Naive thymus-derived CD8-positive, alpha-beta T cell (primary cell): Measurements from ENCODE around the gene LRRC55. TPM values are rescaled to one million over a fixed set of nuclear protein-coding genes. Genes with fewer than 3 reads are reported as not detected.

ENCODE experiments used
- ATAC-seq, 2 donors: fragments of 150-1000 bp; cut with Tn5 transposase in 1 of 2; sonication (Bioruptor Pico), chemical (Tn5 transposase) in 1 of 2; 1 replicate in 1 of 2; 2 replicates in 1 of 2; pipeline ENCODE4 v1.10.0; 2021; ENCODE audit warnings: mild to moderate bottlenecking in 2 of 2, moderate library complexity in 2 of 2
- POLR2A ChIA-PET: fragments of 350-600 bp; sonication (Branson Sonifier 250); formaldehyde crosslinking; loops from one replicate; lab custom pipeline; 2021; ENCODE audit warnings: antibody characterized with exemption; lab: Charles Lee
- DNase-seq, 10 donors: peaks; one replicate each; pipeline versions ENCODE4 v3.0.0 to v3.0.0-alpha.2; 2020 to 2022
- H3K27ac Mint-ChIP-seq, 10 donors: one replicate each; pipeline ENCODE4 v1.8.0; 2020 to 2022; ENCODE audit warnings: mild to moderate bottlenecking in 10 of 10, mixed read lengths in 10 of 10, moderate library complexity in 4 of 10, inconsistent platforms in 1 of 10
- H3K27me3 Mint-ChIP-seq, 5 donors: one replicate each; pipeline ENCODE4 v1.8.0; 2021 to 2022; ENCODE audit warnings: mixed read lengths in 5 of 5
- H3K36me3 Mint-ChIP-seq, 3 donors: one replicate each; pipeline ENCODE4 v1.8.0; 2020 to 2022; ENCODE audit warnings: mixed read lengths in 3 of 3, mild to moderate bottlenecking in 2 of 3, inconsistent platforms in 1 of 3
- H3K4me1 Mint-ChIP-seq, 4 donors: one replicate each; pipeline ENCODE4 v1.8.0; 2021 to 2022; ENCODE audit warnings: mixed read lengths in 4 of 4
- H3K4me3 Mint-ChIP-seq, 10 donors: one replicate each; pipeline ENCODE4 v1.8.0; 2020 to 2022; ENCODE audit warnings: mild to moderate bottlenecking in 10 of 10, mixed read lengths in 10 of 10, moderate library complexity in 6 of 10, inconsistent platforms in 1 of 10
- H3K9me3 Mint-ChIP-seq, 9 donors: one replicate each; pipeline ENCODE4 v1.8.0; 2020 to 2022; ENCODE audit warnings: mixed read lengths in 9 of 9, mild to moderate bottlenecking in 3 of 9, inconsistent platforms in 1 of 9, moderate library complexity in 1 of 9
- polyA plus RNA-seq, 3 donors: library from polyadenylated mRNA; unstranded; fragments of 300-500 nt; fragmentation: Illumina TruSeq; gene quantifications; one replicate each; pipeline ENCODE4 v1.2.3, GENCODE V29; 2021
- total RNA-seq, 8 experiments: library from RNA in 2 of 8; stranded (reverse) in 2 of 8; gene quantifications; one replicate each; pipeline ENCODE4 v1.2.3 and lab custom pipeline; 2021 to 2026

Gene LRRC55
- total and polyA plus RNA-seq, 5 experiments from 2014 or later = not detected

DNA sequence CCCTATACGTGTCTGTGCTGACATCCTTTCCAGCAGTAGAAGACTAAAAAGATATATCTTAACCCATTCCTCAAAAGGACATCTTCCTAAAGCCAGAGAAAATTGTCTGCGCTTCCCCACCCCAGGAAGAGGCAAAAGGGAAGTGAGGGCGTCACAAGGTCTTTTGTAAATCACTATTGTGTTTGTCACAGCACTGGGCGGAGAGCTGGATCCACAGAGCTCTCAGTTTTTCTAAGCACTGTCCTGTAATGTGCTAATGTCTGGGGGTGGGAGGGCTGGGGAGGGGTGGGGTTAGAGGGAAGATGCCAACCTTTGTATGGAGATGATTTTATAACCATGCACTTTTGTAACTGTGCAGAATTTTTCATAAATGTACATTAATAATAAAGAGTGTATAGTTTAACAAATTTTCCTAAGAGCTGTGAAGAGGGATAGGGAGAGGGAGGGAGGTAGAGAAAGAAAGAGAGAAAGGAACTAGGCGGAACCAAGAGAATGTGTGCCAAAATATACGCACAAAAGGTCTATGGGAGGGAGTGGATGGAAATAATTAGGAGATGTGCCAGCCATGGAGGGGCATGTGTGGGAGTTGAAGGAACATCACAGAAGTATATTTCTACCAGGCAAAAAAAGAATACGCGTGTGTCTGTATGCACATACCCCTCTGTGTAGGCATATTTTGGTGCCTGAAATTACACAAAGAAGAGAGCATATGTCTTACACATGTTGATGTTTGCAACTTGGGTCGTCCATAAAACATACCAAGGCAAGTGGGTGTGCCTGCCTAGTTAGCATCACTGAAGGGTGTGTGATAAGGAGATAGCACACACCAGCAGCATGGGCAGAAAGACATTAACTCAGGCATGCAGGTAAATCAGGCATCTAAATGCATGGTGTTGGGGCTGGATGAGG is 9.8 kb downstream of the LRRC55 start:
- Mint-ChIP-seq H3K4me1 (no peaks in the 10 kb centered on the region), H3K27me3 (peaks cover 8 to 66% (median 27%) of the 10 kb centered on the region in 5 donors), H3K27ac (no peak overlapping the region), H3K36me3 (no peaks in the 10 kb centered on the region), H3K9me3 (peaks cover 0 to 7% (median 0%) of the 10 kb centered on the region in 9 donors), H3K4me3 (no peak overlapping the region)
- POLR2A ChIA-PET = no interaction called here
- ATAC-seq (no peak), DNase-seq (no peak)

DNA sequence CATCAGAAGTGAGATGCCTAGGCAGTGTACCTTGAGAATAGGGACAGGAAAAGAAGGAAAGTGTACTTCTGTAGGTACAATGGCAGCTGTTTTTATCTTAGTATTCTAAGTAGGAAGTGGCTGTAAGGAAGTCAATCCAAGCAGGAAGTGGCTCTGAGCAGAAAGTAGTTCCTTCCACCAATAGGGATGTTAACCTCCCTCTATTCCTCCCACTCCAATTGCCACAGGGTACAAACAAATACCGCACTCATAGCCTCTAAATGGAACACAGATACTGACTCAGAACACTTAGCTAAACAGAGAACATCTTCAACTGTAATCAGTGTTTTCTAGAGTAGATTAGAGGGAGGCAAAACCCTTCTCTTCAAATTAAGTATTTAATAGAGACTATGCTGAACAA is 10.6 kb downstream of the LRRC55 start:
- Mint-ChIP-seq H3K4me3 (no peak overlapping the region), H3K4me1 (no peaks in the 10 kb centered on the region), H3K27ac (no peak overlapping the region), H3K9me3 (peaks cover 0 to 4% (median 0%) of the 10 kb centered on the region in 9 donors), H3K27me3 (peaks cover 8 to 63% (median 26%) of the 10 kb centered on the region in 5 donors), H3K36me3 (no peaks in the 10 kb centered on the region)
- ATAC-seq = no peak
- POLR2A ChIA-PET = no interaction called here
- DNase-seq = no peak

DNA sequence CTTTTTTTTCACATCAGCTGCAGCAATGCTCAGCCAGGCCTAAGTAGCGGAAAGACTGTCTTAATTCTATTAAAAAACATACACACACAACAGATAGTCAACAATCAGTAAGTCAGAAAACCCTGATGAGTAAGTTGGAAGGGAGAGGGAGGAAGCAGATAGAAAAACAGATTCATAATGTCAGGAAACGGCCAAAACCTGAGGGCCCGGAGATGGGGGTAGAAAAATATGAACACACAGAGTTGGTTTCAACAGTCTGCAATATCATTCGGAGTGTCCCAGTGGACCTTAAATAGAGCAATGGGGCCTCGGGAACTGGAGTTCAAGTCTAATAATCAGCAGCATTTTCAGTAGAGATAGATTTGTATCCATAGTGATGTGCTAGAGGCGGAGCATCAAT is 14.8 kb downstream of the LRRC55 start:
- DNase-seq (no peak), ATAC-seq (no peak)
- H3K9me3 Mint-ChIP-seq = peaks cover 0 to 3% (median 0%) of the 10 kb centered on the region in 9 donors
- POLR2A ChIA-PET = no interaction called here
- no peak overlapping the region for H3K27ac Mint-ChIP-seq
- no peak overlapping the region for H3K4me3 Mint-ChIP-seq
- peaks cover 9 to 31% (median 13%) of the 10 kb centered on the region in 5 donors for H3K27me3 Mint-ChIP-seq
- H3K36me3 Mint-ChIP-seq = no peaks in the 10 kb centered on the region
- no peaks in the 10 kb centered on the region for H3K4me1 Mint-ChIP-seq

DNA sequence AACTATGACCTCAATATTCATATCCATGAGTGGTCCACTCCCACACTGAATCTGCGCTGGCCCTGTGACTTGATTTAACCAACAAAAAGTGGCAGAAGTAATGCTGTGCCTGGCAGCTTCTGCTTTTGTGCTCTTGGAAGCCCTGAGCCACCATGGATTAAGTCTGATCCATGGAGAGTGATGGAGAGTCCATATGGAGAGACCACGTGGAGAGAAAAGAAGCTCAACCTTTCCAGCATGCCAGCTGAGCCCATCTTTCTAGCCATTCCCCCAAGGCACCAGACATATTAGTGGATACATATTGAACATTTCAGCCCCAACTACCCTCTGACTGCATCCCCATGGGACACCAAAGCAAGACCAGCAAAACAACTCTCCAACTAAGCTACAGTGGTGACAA is 16.0 kb downstream of the LRRC55 start:
- H3K27me3 Mint-ChIP-seq = peaks cover 10 to 25% (median 13%) of the 10 kb centered on the region in 5 donors
- peaks cover 0 to 3% (median 0%) of the 10 kb centered on the region in 9 donors for H3K9me3 Mint-ChIP-seq
- H3K27ac Mint-ChIP-seq = no peak overlapping the region
- H3K4me3 Mint-ChIP-seq = no peak overlapping the region
- H3K36me3 Mint-ChIP-seq = no peaks in the 10 kb centered on the region
- DNase-seq = no peak
- no peaks in the 10 kb centered on the region for H3K4me1 Mint-ChIP-seq
- ATAC-seq = no peak
- POLR2A ChIA-PET = no interaction called here

DNA sequence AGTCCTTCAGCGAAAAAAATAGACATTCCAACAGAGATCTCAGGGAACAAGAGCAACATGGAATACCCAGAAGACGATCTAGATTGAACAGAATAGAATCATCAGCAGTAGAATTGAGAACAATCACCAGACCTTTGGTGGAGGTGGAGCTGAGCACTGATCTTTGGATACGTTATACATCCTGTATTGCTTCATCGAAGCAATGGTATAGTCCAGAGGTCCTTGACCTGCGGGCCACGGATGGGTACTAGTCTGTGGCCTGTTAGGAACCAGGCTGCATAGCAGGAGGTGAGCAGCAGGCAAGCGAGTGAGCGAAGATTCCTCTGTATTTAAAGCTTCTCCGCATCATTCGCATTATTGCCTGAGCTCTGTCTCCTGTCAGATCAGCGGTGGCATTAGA is 17.6 kb downstream of the LRRC55 start:
- no peak overlapping the region for H3K4me3 Mint-ChIP-seq
- ATAC-seq = no peak
- no peak overlapping the region for H3K27ac Mint-ChIP-seq
- no peak for DNase-seq
- H3K27me3 Mint-ChIP-seq = peaks cover 9 to 26% (median 12%) of the 10 kb centered on the region in 5 donors
- POLR2A ChIA-PET = no interaction called here
- H3K9me3 Mint-ChIP-seq = no peaks in the 10 kb centered on the region
- no peaks in the 10 kb centered on the region for H3K36me3 Mint-ChIP-seq
- H3K4me1 Mint-ChIP-seq = no peaks in the 10 kb centered on the region

DNA sequence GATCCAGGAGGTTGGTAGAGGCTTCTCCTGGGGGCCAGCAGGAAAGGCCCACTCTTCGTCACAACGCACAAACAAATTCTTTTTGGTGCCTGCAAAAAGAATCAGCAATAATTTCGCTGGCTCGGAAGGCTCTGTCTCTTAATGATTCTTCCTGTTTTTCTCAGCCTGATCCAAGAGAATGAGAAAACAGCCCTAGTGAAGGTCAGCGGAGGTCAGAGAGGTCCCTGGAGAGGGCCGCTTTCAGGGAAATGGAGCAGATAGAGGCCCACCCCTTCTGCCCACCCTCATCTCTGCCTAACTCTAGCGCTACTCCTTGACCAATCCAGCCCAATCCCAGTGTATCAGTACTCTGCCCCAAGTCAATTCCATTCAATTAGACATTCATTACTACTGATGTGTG is 19.2 kb downstream of the LRRC55 start:
- ATAC-seq = no peak
- no peak for DNase-seq
- Mint-ChIP-seq H3K36me3 (no peaks in the 10 kb centered on the region), H3K27ac (no peak overlapping the region), H3K4me3 (no peak overlapping the region), H3K27me3 (peaks cover 9 to 27% (median 16%) of the 10 kb centered on the region in 5 donors), H3K4me1 (no peaks in the 10 kb centered on the region), H3K9me3 (no peaks in the 10 kb centered on the region)
- POLR2A ChIA-PET = no interaction called here

DNA sequence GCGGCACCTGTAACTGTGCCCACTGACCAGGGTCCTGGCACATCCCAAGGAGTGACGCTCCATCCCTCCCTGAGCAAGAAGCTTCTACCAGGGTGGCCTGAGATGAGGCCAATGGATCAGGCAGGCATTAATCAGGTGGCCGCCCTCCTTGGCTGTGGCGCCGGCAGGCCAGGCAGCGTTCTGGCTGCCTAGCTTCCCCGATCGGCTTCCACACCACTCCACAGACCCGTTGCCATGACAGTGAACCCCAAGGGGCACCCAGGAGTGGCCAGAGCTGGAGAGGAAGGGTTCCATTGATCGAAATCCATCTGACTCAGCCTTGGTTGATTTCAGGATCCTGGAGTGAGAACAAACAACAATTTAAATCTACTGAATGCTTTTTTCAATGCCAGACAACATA is 20.5 kb downstream of the LRRC55 start:
- DNase-seq (no peak), ATAC-seq (no peak)
- H3K9me3 Mint-ChIP-seq = no peaks in the 10 kb centered on the region
- POLR2A ChIA-PET = no interaction called here
- H3K27me3 Mint-ChIP-seq = peaks cover 14 to 32% (median 22%) of the 10 kb centered on the region in 5 donors
- no peak overlapping the region for H3K4me3 Mint-ChIP-seq
- no peaks in the 10 kb centered on the region for H3K36me3 Mint-ChIP-seq
- H3K27ac Mint-ChIP-seq = no peak overlapping the region
- no peaks in the 10 kb centered on the region for H3K4me1 Mint-ChIP-seq

DNA sequence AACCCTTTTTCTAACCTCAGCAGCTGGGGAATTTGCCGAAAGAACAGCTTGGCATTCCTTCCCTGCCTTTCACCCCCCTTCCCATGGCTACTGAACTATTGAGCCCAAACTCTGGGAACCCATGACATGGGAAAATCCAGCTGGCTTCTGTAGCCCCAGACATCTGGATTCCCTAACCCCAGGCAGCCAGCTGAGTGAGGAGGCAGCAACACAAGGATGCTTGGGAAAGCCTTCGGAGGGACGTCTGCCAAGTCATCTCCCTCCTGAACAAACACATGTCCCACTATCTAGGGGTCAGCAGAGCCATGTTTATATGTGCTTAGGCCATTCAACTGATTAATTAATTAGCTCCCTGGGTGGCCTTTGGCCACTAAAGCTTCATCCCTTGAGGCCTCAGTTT is 21.6 kb downstream of the LRRC55 start:
- no peaks in the 10 kb centered on the region for H3K36me3 Mint-ChIP-seq
- H3K9me3 Mint-ChIP-seq = no peaks in the 10 kb centered on the region
- H3K27me3 Mint-ChIP-seq = peaks cover 14 to 40% (median 22%) of the 10 kb centered on the region in 5 donors
- no peak overlapping the region for H3K27ac Mint-ChIP-seq
- no peak overlapping the region for H3K4me3 Mint-ChIP-seq
- ATAC-seq = no peak
- DNase-seq = no peak
- H3K4me1 Mint-ChIP-seq = no peaks in the 10 kb centered on the region
- POLR2A ChIA-PET = no interaction called here

DNA sequence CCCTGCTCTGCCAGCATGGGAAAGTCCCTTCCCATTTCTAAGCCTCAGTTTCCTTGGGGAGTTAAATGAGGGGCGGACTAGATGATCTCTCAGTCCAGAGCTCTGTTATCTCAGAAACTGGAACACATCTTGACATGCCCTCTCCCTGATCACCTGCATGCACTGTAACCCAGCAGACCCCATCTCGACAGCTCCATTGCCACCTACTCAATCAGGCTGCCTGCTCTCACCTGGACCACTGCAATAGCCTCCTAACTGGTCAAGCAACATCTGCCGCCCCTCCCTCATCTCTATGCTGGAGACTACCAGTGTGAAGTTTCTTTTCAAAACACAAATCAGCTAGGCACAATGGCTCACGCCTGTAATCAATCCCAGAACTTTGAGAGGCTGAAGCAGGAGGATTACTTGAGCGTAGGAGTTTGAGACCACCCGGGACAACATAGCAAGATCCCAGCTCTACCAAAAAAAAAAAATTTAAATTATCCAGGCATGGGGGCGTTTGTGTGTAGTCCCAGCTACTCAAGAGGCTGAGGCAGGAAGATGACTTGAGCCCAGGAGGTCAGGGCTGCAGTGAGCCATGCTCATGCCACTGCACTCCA is 22.2 kb downstream of the LRRC55 start:
- Mint-ChIP-seq H3K9me3 (no peaks in the 10 kb centered on the region), H3K27ac (no peak overlapping the region), H3K4me3 (no peak overlapping the region), H3K36me3 (no peaks in the 10 kb centered on the region), H3K27me3 (peaks cover 14 to 40% (median 22%) of the 10 kb centered on the region in 5 donors), H3K4me1 (no peaks in the 10 kb centered on the region)
- DNase-seq (no peak), ATAC-seq (no peak)
- POLR2A ChIA-PET = no interaction called here

DNA sequence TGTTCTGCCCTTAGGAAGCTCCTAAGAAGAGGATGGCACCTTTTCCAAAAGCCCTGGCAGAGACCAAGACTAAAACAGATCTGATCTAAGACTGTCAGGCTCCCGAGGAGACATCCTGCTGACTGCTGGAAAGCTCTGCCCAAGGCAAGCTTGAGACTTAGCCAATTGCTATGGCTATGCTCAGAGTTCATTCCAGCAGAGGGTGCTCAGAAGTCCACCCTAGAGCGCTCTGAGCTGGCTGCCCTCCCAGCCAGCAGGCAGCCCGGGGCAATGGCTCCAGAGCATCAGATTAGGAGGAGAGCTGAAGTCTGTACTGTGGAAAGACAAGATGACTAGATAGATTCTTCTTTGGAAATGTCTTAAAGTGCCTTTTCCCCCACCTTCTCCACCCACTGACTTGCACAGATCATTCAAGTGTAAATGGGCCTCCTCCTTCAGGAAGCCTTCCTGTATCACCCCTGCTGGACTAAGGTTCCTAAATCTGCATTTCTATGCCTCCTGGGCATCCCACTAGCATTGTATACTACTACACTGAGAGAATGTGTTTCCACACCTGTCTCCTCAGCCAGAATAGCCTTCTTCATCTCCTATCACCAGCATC is 23.4 kb downstream of the LRRC55 start:
- H3K9me3 Mint-ChIP-seq = no peaks in the 10 kb centered on the region

DNA sequence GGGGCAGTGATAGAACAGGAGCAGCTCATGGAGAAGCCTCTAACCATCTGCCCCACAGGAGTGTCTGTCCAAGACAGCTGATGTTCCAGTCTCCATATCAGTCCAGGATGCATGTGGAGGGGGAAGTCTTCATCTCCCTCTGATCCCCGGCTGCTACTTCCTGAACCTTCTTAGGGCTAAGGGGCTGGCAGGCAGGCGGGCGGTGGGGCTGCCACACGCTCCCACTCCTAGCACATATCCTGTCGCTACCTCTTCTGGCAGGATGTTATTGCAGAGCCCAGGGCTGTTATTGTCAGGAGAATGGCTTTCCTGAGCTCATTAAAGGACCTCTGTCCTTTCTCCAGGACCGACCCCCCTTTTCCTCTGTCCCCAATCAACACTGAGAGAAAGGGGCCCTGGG is 25.4 kb downstream of the LRRC55 start:
- Mint-ChIP-seq H3K27ac (no peak overlapping the region), H3K4me1 (no peaks in the 10 kb centered on the region), H3K27me3 (peaks cover 14 to 40% (median 20%) of the 10 kb centered on the region in 5 donors), H3K9me3 (no peaks in the 10 kb centered on the region), H3K4me3 (no peak overlapping the region), H3K36me3 (no peaks in the 10 kb centered on the region)
- ATAC-seq = no peak
- POLR2A ChIA-PET = no interaction called here
- DNase-seq = no peak

More for the DNA sequence above, 23.4 kb downstream of the LRRC55 start:
- DNase-seq (no peak), ATAC-seq (no peak)
- Mint-ChIP-seq H3K36me3 (no peaks in the 10 kb centered on the region), H3K4me1 (no peaks in the 10 kb centered on the region), H3K27ac (no peak overlapping the region), H3K27me3 (peaks cover 16 to 40% (median 22%) of the 10 kb centered on the region in 5 donors), H3K4me3 (no peak overlapping the region)
- POLR2A ChIA-PET = no interaction called here

DNA sequence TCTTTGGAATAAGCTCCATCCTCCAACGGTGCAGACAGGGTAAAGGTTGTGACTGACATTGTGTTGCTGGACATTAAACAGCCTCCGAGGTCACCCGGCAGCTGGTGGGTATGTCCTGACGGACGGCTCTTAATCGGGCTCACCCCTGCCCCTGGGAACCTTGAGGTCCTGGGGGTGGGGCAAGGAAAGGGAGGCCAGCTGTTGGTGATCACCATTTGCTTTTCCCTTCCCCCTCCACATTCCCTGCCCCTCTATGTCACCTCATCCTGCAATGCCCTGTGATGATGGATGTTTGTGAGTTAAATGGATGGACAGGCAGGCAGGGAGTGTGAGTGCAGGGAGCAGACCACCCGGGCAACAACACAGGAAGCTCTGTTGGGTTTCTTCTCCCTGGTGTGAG is 29.0 kb downstream of the LRRC55 start:
- Mint-ChIP-seq H3K4me3 (no peak overlapping the region), H3K27ac (no peak overlapping the region), H3K9me3 (no peaks in the 10 kb centered on the region), H3K36me3 (no peaks in the 10 kb centered on the region), H3K4me1 (no peaks in the 10 kb centered on the region), H3K27me3 (peaks cover 9 to 26% (median 12%) of the 10 kb centered on the region in 5 donors)
- POLR2A ChIA-PET = no interaction called here
- DNase-seq = no peak
- ATAC-seq = no peak
